LNCAP (cell line): ENCODE data around the gene STK17B.

Source experiments
- CTCF ChIP-seq: fragments of 450-650 bp; IDR thresholded peaks from 2 replicates; pipeline ENCODE4 v1.5.1; 2017; ENCODE audit warnings: mild to moderate bottlenecking

The STK17B gene

GRCh38 chr2:196195758-196196157, 24.4 kb upstream of the STK17B start:
- TF ChIP-seq CTCF = no peak

- TF ChIP-seq CTCF = no peak
Observed at GRCh38 chr2:196195302-196195701, 23.9 kb upstream of the STK17B start.

- no peak for TF ChIP-seq CTCF
Observed at GRCh38 chr2:196191541-196191940, 20.2 kb upstream of the STK17B start.

GRCh38 chr2:196187898-196188458, 16.6 kb upstream of the STK17B start:
- TF ChIP-seq CTCF = no peak

GRCh38 chr2:196186266-196186980, 15.0 kb upstream of the STK17B start:
- TF ChIP-seq CTCF = no peak

GRCh38 chr2:196184921-196185320, 13.5 kb upstream of the STK17B start:
- no peak for TF ChIP-seq CTCF

GRCh38 chr2:196183528-196184231, 12.3 kb upstream of the STK17B start:
- no peak for TF ChIP-seq CTCF
